Activated T-cell treated with anti-CD3 and anti-CD28 coated beads, Interleukin-2, amount 50 U/mL, for 24 hours (primary cell): Measurements from ENCODE around the gene CALML3.

Experiments
- DNase-seq: peaks from one replicate; pipeline ENCODE4 v3.0.0-alpha.2; 2020
- H3K27ac Mint-ChIP-seq: 2 replicates; pipeline ENCODE4 v1.8.0; 2020; ENCODE audit warnings: mild to moderate bottlenecking, mixed read lengths
- H3K27me3 Mint-ChIP-seq: 2 replicates; pipeline ENCODE4 v1.8.0; 2020; ENCODE audit warnings: mixed read lengths
- H3K36me3 Mint-ChIP-seq: 2 replicates; pipeline ENCODE4 v1.8.0; 2020; ENCODE audit warnings: low read depth, mixed read lengths
- H3K4me1 Mint-ChIP-seq: 2 replicates; pipeline ENCODE4 v1.8.0; 2020; ENCODE audit warnings: low read depth, mixed read lengths
- H3K4me3 Mint-ChIP-seq: 2 replicates; pipeline ENCODE4 v1.8.0; 2020; ENCODE audit warnings: mild to moderate bottlenecking, moderate library complexity, mixed read lengths
- H3K9me3 Mint-ChIP-seq: 2 replicates; pipeline ENCODE4 v1.8.0; 2020; ENCODE audit warnings: mixed read lengths

Gene CALML3

DNA sequence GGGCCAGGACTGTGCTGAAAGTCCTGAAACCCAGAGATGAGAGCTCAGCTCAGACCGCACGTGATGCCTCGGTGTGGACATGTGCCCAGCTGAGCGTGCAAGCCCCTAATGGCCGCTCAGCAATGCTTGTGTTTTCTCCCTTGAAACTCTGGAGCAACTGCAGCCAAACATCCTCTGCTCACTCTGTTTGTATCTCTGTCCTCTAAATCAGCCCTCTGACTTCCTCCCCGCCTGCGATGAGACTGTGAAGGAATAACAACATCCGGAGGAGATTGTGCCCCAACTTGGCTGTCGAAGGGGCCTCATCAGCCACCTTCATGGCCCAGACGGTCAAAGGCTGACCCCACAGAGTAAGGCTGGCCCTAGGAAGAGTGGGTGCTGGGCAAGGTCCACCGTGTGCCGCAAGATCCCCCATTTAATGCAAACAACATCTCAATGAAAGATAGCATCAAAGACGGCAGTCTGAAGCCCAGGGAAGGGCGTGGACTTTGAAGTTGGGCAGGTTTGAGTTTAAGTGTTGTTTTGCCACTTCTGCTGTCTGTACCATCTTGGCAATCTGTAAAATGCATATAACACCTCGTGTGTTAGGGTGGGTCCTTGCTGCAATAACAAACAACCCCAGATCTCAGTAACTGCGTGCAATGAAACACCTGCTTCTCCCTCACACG, 39.9 kb downstream of the CALML3 start:
- Mint-ChIP-seq H3K4me1 (peaks cover 42% of the 10 kb centered on the region), H3K27me3 (no peaks in the 10 kb centered on the region), H3K4me3 (peak overlapping the region; percentile 57), H3K27ac (peak overlapping the region; percentile 85), H3K9me3 (no peaks in the 10 kb centered on the region), H3K36me3 (no peaks in the 10 kb centered on the region)
- DNase-seq: no peak

DNA sequence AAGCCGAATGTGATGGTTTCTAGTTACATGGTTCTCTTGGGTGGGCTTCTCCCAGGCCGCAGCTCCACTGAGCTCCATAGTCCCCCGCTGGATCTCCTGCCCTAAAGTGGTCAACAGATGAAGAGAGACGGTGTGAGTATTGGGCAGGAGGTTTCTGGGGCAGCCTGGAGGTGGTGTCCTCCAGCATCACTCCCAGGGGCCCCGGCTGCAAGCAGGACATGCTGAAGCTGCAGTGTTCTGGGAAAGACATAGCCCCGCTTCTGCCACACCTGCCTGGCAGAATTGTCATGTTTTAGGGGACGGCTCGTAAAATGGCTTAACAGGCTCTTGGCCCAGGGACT, 40.4 kb downstream of the CALML3 start:
- Mint-ChIP-seq H3K27ac (peak overlapping the region; percentile 54), H3K4me1 (peaks cover 40% of the 10 kb centered on the region), H3K9me3 (no peaks in the 10 kb centered on the region), H3K27me3 (no peaks in the 10 kb centered on the region), H3K36me3 (no peaks in the 10 kb centered on the region), H3K4me3 (no peak overlapping the region)
- DNase-seq: peak; percentile 29

DNA sequence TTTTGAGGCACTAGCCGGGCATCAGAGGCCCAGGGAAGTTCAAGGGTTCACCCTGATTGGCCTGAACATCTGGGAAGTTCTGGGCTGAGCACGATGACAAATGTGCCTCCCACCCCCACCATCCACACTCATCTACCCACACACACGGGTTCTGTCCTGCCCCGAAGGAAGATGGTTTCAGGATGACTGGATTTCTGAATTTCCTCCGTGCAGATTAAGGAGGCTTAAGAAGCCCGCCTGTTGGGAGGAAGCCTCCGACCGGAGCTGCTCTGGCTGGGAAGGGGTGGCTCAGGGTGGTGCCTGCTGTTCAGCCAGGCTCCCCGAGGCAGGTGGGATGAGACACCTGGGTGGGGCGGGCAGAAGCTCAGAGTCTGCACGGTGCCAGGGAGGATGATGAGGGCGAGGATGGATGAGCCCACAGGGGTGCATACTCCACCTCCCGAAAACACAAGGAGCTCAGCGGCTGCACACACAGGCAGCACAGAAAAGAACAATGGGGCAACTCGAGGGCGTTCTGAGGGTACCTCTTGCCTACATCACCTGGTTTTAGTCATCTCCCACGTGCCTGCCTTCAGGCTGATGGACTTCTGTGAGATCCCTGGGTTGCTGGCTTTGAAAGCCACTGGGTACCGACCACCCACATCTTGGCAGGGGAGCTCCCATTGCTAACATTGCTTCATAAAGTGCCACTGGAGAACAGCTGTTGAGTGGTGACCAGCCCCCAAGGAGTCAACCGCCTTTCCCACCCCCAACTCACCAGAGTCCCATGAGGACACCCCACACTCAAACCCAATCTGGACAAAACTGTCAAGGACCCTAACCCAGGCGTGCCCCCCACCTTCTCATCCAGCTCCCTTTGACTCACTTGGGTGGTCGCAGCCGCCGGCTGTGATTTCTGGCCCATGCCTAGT, 41.2 kb downstream of the CALML3 start:
- Mint-ChIP-seq H3K36me3 (no peaks in the 10 kb centered on the region), H3K4me3 (no peak overlapping the region), H3K9me3 (no peaks in the 10 kb centered on the region), H3K27ac (peak overlapping the region; percentile 54), H3K27me3 (no peaks in the 10 kb centered on the region), H3K4me1 (peaks cover 37% of the 10 kb centered on the region)
- DNase-seq: peak; percentile 30

DNA sequence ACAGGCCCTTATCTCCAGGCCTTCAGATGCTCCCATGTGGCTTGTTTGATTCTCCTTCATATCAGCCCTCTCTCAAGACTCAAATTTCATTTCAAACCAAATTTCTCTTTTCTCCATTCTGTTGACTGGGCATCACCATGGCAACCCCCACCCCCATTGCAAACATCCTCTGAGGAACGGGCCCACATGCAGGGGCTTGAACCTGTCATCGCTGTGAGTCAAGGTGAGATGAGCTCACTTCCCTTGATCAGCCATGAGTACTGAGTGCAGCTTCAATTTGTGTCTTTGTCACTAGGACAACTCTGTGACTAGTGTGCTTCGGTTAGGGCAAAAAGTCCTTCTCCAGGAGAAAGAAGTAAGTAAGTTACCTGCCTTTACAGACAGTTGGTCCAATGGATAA, 41.9 kb downstream of the CALML3 start:
- H3K4me3 Mint-ChIP-seq: no peak overlapping the region
- no peaks in the 10 kb centered on the region for H3K36me3 Mint-ChIP-seq
- H3K27me3 Mint-ChIP-seq: no peaks in the 10 kb centered on the region
- H3K9me3 Mint-ChIP-seq: no peaks in the 10 kb centered on the region
- peaks cover 37% of the 10 kb centered on the region for H3K4me1 Mint-ChIP-seq
- peak; percentile 36 for DNase-seq
- no peak overlapping the region for H3K27ac Mint-ChIP-seq

DNA sequence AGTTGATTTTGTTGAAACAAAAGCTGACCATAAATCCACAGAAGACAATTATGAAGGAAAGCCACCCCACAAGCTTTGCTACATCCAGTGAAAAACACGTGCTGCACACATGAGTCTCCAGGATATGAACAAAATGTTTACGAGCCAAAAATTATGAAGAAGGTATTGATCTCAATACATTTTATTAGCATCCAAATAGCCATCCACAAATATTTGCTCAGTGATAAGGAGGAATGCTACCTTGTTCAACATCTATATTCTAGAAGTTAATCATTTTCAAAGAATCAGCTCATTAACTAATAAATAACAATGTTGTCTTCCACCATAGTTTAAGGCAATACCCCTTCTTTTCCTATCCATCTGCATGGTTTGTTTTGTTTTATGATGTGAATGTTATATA, 42.7 kb downstream of the CALML3 start:
- Mint-ChIP-seq H3K27me3 (no peaks in the 10 kb centered on the region), H3K4me1 (peaks cover 37% of the 10 kb centered on the region), H3K4me3 (no peak overlapping the region), H3K27ac (no peak overlapping the region), H3K9me3 (no peaks in the 10 kb centered on the region), H3K36me3 (no peaks in the 10 kb centered on the region)
- no peak for DNase-seq

DNA sequence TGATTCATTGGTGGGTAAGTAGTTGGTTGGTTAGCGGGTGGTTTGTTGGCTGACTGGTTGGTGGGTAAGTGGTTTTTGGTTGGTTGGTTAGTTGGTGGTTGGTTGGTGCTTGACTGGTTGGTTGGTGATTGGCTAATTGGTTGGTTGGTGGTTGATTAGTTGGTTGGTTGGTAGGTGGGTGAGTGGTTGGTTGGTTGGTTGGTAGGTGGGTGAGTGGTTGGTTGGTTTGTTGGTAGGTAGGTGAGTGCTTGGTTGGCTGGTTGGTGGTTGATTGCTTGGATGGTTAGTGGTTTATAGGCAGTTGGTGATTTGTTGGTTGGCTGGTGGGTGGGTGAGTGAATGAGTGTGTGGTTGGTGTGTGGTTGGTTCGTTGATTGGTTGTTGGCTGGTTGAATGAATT, 44.2 kb downstream of the CALML3 start:
- no peak for DNase-seq
- Mint-ChIP-seq H3K9me3 (no peaks in the 10 kb centered on the region), H3K27ac (no peak overlapping the region), H3K4me1 (peaks cover 31% of the 10 kb centered on the region), H3K27me3 (no peaks in the 10 kb centered on the region), H3K4me3 (no peak overlapping the region), H3K36me3 (no peaks in the 10 kb centered on the region)

DNA sequence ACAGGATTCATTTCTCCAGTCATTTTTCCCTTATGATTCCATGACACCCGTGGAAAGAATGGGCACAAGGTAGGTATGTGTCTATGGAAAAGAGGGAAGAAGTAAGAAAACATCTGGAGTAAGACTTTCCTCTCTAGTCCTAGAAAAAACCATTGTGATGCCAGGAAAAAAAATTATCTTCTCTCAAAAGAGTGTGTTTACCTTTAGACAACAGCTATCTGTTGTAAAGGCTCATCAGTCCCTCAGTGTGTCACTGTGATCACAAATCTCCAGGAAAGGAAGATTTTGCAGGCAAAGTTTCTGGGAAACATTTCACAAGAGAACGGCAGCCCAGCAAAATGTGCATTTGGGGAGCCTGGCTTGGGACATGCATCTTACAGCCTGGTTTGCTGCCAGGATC, 44.8 kb downstream of the CALML3 start:
- H3K27me3 Mint-ChIP-seq: no peaks in the 10 kb centered on the region
- no peaks in the 10 kb centered on the region for H3K9me3 Mint-ChIP-seq
- peaks cover 25% of the 10 kb centered on the region for H3K4me1 Mint-ChIP-seq
- no peak for DNase-seq
- no peaks in the 10 kb centered on the region for H3K36me3 Mint-ChIP-seq
- H3K4me3 Mint-ChIP-seq: no peak overlapping the region
- H3K27ac Mint-ChIP-seq: no peak overlapping the region

DNA sequence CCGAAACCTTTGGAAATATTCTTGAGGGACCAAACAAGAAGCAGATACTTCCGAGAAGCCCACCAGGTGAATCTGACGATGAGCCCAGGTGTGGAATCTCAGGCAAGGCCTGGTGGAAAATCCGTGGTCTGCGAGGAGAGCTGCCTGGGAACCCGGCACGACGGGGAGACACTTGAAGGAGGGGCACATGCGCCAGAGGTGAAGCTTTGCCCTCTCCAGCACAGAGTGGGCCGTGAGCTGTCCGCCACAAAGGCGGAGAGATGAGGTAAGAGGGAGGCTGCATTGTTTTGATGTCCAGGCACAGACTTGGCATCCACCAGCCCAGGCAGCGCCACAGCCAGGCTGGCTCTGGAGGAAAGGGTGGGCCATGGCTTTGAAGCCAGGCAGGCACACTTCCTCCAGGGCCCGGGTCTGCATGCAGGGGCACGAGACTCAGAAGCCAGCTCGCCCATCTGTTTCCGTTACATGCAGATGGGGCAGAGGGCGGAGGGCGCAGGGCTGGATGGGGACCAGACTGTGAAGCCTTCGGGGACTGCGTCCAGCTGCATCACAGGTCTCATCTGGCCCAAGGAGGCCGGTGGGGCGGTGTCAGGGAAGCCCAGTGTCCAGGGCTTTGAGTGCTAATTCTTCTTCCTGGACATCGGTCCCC, 45.4 kb downstream of the CALML3 start:
- Mint-ChIP-seq H3K27ac (no peak overlapping the region), H3K4me3 (no peak overlapping the region), H3K36me3 (no peaks in the 10 kb centered on the region), H3K27me3 (no peaks in the 10 kb centered on the region), H3K9me3 (no peaks in the 10 kb centered on the region), H3K4me1 (peaks cover 20% of the 10 kb centered on the region)
- DNase-seq: no peak

DNA sequence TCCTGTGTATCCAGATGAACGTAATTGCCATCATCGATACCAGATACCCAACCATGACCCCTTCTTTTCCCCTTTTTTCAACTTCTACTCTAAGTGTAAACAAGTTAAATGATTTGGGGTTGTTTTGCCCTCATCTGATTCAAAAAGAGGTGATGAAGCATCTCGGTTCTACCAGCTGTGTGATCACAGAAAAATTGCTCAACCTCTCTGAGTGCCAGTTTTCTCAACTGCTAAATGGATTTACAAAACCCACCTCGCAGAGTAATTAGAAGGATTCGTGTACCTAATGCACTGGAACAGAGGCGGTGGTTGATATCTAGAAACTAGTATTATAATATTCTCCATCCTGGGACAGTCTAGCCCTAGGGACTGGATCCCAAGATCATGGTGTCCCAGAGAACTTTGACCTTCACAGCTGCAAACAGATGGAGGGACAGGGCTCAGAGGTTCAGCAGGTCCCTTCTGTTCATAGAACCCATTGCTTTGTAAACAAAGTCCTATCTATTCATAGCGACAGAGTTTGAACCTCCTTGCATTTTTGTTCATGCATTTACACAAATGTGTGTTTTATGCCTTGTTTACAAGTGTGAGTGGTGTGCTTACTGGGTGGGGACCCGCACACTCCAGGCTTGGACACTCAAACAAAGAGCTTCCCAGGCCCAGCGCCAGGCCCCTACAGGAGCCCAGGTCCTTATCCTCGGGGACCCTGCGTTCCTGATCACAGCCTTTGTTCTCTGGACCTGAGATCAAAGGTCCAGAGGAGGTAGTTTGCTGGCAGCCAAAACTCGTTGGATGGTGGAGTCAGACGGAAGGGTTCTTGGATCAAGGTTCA, 46.4 kb downstream of the CALML3 start:
- DNase-seq: no peak
- no peak overlapping the region for H3K27ac Mint-ChIP-seq
- peaks cover 9% of the 10 kb centered on the region for H3K4me1 Mint-ChIP-seq
- no peaks in the 10 kb centered on the region for H3K9me3 Mint-ChIP-seq
- no peaks in the 10 kb centered on the region for H3K27me3 Mint-ChIP-seq
- H3K36me3 Mint-ChIP-seq: no peaks in the 10 kb centered on the region
- no peak overlapping the region for H3K4me3 Mint-ChIP-seq

DNA sequence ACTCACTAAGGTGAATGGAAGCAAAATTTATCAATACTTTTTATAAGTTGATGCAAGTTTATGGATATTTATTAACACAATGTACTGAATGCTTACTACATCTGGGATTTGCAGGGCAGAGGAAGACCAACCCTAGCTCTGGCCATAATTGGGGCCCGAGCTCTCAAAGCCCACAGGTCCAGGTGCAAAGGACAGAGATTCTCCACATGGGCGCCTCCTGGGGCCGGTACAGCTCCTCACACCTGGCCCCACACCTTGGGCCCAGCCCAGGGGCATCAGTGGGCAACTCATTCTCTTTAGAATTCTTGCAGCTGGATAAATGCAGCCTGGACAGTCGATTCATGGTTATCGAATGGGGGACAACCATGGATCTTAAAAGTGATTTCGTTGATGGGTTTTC, 47.1 kb downstream of the CALML3 start:
- no peak for DNase-seq
- no peak overlapping the region for H3K4me3 Mint-ChIP-seq
- H3K27me3 Mint-ChIP-seq: no peaks in the 10 kb centered on the region
- no peaks in the 10 kb centered on the region for H3K36me3 Mint-ChIP-seq
- no peak overlapping the region for H3K27ac Mint-ChIP-seq
- H3K9me3 Mint-ChIP-seq: no peaks in the 10 kb centered on the region
- H3K4me1 Mint-ChIP-seq: peaks cover 3% of the 10 kb centered on the region

DNA sequence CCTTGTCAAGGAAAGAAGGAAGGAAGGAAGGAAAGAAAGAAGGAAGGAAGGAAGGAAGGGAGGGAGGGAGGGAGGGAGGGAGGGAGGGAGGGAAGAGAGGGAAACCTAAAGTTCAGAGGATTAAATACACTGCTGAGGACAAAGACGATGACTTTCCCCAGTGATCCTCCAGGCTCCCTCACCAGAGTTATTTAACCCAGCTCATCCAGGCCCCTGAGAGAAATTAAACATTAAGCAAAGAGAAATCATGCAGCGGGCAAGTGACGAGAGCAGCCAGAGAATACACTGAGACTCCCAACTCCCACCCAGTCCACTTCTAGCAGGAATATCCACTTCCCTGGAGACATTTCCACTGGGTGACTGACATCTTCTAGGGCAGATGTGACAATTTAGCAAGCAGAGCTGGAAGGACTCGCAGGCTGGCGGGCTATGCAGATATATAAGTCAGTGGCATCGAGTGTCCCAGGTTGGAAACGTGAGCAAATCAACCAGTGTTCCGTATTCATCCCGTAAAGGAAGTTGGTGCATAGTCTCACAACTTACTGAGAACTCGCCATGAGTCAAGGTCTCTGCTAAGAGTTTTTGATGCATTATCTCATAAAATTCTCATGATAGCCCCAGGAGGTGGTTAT, 48.7 kb downstream of the CALML3 start:
- Mint-ChIP-seq H3K4me3 (no peak overlapping the region), H3K27me3 (no peaks in the 10 kb centered on the region), H3K36me3 (no peaks in the 10 kb centered on the region), H3K4me1 (peaks cover 2% of the 10 kb centered on the region), H3K9me3 (no peaks in the 10 kb centered on the region), H3K27ac (no peak overlapping the region)
- no peak for DNase-seq

DNA sequence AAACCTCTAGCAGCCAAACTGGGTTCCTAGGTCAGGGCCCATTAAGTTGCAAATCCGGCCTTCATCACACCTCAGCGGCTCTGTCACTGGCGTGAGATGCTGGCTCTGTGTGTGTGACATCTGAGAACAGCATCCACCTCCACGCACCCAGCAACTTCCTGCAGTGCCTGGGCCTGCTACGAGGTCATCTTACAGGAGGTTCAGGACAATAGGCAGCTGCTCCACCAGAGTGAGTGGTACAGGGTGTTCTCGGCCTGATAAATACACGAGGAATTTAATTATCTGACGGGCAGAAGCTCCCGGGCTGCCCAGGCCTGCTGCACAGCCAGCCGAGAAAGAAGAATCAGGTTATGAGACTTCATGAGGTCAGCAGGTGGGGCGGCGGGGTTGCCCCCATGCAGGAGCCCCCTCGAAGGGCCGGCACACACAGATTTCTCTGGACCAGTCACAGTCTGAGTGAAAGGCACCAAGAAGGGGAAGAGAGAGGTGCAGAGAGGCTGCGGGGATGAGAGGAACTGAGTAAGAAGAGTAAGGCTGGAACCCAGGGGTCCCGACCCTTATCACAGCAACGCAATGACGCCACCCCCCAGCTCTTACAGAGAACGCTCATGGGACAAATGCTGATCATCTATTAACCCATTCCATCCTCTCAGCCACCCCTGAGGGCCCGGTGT, 49.3 kb downstream of the CALML3 start:
- Mint-ChIP-seq H3K27ac (no peak overlapping the region), H3K4me1 (no peaks in the 10 kb centered on the region), H3K9me3 (no peaks in the 10 kb centered on the region), H3K27me3 (no peaks in the 10 kb centered on the region), H3K4me3 (no peak overlapping the region), H3K36me3 (no peaks in the 10 kb centered on the region)
- no peak for DNase-seq

DNA sequence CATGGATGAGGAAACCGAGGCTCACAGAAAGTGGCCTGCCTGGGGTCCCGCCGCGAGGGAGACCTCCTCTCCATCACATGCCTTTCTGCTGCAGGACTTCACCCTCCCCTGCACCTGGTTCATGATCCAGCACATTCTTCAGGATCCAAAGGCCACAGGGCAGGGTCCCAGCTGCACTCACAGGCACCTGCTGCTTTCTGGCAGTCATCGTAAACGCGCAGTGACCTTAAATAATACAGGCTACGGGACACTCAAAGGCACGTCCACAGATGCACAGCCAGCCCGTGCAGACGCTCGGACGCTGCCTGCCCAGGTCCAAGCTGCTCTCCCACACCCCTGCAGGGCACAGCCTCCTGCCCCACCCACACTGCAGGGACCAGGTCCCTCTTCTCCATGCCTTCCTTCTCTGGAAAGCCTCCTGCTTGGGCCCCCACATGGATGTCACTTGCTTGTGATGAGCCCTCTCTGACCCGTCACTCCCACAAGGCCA, 49.9 kb downstream of the CALML3 start:
- H3K4me1 Mint-ChIP-seq: no peaks in the 10 kb centered on the region
- H3K27ac Mint-ChIP-seq: no peak overlapping the region
- DNase-seq: no peak
- no peaks in the 10 kb centered on the region for H3K27me3 Mint-ChIP-seq
- H3K9me3 Mint-ChIP-seq: no peaks in the 10 kb centered on the region
- H3K4me3 Mint-ChIP-seq: no peak overlapping the region
- H3K36me3 Mint-ChIP-seq: no peaks in the 10 kb centered on the region
